ENCODE results near the gene MAMSTR.

GRCh38 chr19:48750771-48751504 lies 31.4 kb upstream of the MAMSTR start:
- TF ChIP-seq, protein P1, sequence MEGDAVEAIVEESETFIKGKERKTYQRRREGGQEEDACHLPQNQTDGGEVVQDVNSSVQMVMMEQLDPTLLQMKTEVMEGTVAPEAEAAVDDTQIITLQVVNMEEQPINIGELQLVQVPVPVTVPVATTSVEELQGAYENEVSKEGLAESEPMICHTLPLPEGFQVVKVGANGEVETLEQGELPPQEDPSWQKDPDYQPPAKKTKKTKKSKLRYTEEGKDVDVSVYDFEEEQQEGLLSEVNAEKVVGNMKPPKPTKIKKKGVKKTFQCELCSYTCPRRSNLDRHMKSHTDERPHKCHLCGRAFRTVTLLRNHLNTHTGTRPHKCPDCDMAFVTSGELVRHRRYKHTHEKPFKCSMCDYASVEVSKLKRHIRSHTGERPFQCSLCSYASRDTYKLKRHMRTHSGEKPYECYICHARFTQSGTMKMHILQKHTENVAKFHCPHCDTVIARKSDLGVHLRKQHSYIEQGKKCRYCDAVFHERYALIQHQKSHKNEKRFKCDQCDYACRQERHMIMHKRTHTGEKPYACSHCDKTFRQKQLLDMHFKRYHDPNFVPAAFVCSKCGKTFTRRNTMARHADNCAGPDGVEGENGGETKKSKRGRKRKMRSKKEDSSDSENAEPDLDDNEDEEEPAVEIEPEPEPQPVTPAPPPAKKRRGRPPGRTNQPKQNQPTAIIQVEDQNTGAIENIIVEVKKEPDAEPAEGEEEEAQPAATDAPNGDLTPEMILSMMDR (conservative IDR thresholded peaks at IDR 0.05; ENCODE audit: low read depth, low read length): no peak
- TF ChIP-seq EZH2 (IDR thresholded peaks at IDR 0.05; ENCODE audit: low read length, unreplicated experiment) (no peak), EZH2phosphoT487 (IDR thresholded peaks at IDR 0.05; ENCODE audit: borderline replicate concordance, low read length) (no peak)

All from PC-3 (cell line).